HepG2 (cell line): ENCODE measurements around the gene S100A13. TPM values are rescaled to one million over a fixed set of nuclear protein-coding genes. Genes with fewer than 3 reads are reported as not detected.

Experiments used
- ATAC-seq: fragments of 200-7000 bp; cut with Tn5 transposase; 3 replicates; pipeline ENCODE4 v1.9.1; 2020; ENCODE audit warnings: mild to moderate bottlenecking, moderate library complexity
- BruUV-seq: library from RNA; stranded (reverse); fragments of 400-500 nt; replicated peaks from 2 replicates; lab custom pipeline; 2021; lab: Mats Ljungman, UMichigan
- CTCF ChIA-PET: fragments of 300-600 bp; formaldehyde crosslinking; extraction: SDS; loops from one replicate; lab custom pipeline; 2021; ENCODE audit warnings: low total read pairs, inconsistent platforms, low intra/inter-chr PET ratio; lab: Yijun Ruan, JAX
- POLR2A ChIA-PET: fragments of 350-600 bp; sonication (Branson Sonifier 250); formaldehyde crosslinking; loops from one replicate; lab custom pipeline; 2020; ENCODE audit warnings: antibody characterized with exemption, inconsistent platforms; lab: Yijun Ruan, JAX
- DNase-seq: peaks from one replicate; pipeline ENCODE4 v3.0.0-alpha.2; 2015; ENCODE audit warnings: low spot score
- FAIRE-seq: peaks from 3 replicates; lab custom pipeline; 2011; peaks lifted over from hg19 to GRCh38; lab: Jason Lieb, UNC
- H2AFZ ChIP-seq: one replicate; pipeline ENCODE4 v1.6.1; 2011; ENCODE audit warnings: low read length, inconsistent platforms
- H3K27ac ChIP-seq: fragments of 300-600 bp; 3 replicates; pipeline ENCODE4 v1.8.0; 2011; ENCODE audit warnings: mixed run types, mild to moderate bottlenecking, mixed read lengths, low read length, inconsistent platforms; ENCODE audit not compliant: insufficient read depth; ENCODE audit errors: extremely low read length
- H3K27me3 ChIP-seq, 2 experiments: fragments of 200-600 bp in 1 of 2; 2 replicates in 1 of 2; 3 replicates in 1 of 2; pipeline versions ENCODE4 v1.6.0 to v1.8.0; 2011; ENCODE audit warnings: low read length in 2 of 2, mild to moderate bottlenecking in 2 of 2, moderate library complexity in 2 of 2, inconsistent platforms in 1 of 2; ENCODE audit not compliant: insufficient read depth in 2 of 2, control insufficient read depth in 1 of 2
- H3K36me3 ChIP-seq, 2 experiments: fragments of 200-600 bp in 1 of 2; replicated peaks in 1 of 2; 2 replicates in 1 of 2; 3 replicates in 1 of 2; pipeline versions ENCODE4 v1.5.1 to v1.8.0; 2011; ENCODE audit warnings: low read length in 2 of 2, inconsistent platforms in 1 of 2; ENCODE audit not compliant: insufficient read depth in 2 of 2, control insufficient read depth in 1 of 2
- H3K4me1 ChIP-seq: 2 replicates; pipeline ENCODE4 v1.5.1; 2012; ENCODE audit warnings: low read length, inconsistent platforms; ENCODE audit not compliant: insufficient read depth
- H3K4me2 ChIP-seq: 2 replicates; pipeline ENCODE4 v1.6.0; 2011; ENCODE audit warnings: low read depth, low read length, inconsistent platforms
- H3K4me3 ChIP-seq, 3 experiments: fragments of 200-600 bp in 1 of 3; sonication (generic), shearing (Covaris generic) in 1 of 3; replicated peaks in 1 of 3; 2 replicates each; pipeline ENCODE4 v1.5.1; 2011 to 2016; ENCODE audit warnings: low read length in 3 of 3, inconsistent platforms in 2 of 3, low read depth in 2 of 3, mild to moderate bottlenecking in 2 of 3, control low read depth in 1 of 3, mixed read lengths in 1 of 3; ENCODE audit not compliant: insufficient read depth in 1 of 3
- H3K79me2 ChIP-seq: one replicate; pipeline ENCODE4 v1.6.1; 2011; ENCODE audit warnings: low read length, inconsistent platforms; ENCODE audit not compliant: insufficient read depth
- H3K9ac ChIP-seq: 2 replicates; pipeline ENCODE4 v1.6.0; 2011; ENCODE audit warnings: mild to moderate bottlenecking, low read depth, low read length, inconsistent platforms; ENCODE audit not compliant: insufficient read depth
- H3K9me3 ChIP-seq: 2 replicates; pipeline ENCODE4 v1.5.1; 2012; ENCODE audit warnings: mild to moderate bottlenecking, low read length
- H4K20me1 ChIP-seq: 2 replicates; pipeline ENCODE4 v1.6.0; 2011; ENCODE audit warnings: inconsistent platforms, mild to moderate bottlenecking, low read length, moderate library complexity; ENCODE audit not compliant: insufficient read depth
- HOXA3 ChIP-seq: sonication (generic); formaldehyde crosslinking; IDR thresholded peaks from 2 replicates; pipeline ENCODE4 v1.5.0; 2020; ENCODE audit warnings: missing genetic modification reagents
- MXD4 ChIP-seq: IDR thresholded peaks from 2 replicates; pipeline ENCODE4 v1.6.1; 2016; ENCODE audit warnings: mild to moderate bottlenecking, missing biosample characterization, missing genetic modification reagents
- SAFB2 ChIP-seq: sonication (generic); formaldehyde crosslinking; IDR thresholded peaks from 2 replicates; pipeline ENCODE4 v1.5.1; 2020; ENCODE audit warnings: missing genetic modification reagents, low read depth, mild to moderate bottlenecking, borderline replicate concordance
- TRIM22 ChIP-seq: fragments of 450-650 bp; IDR thresholded peaks from 2 replicates; pipeline ENCODE4 v1.6.1; 2017
- YY1 ChIP-seq: IDR thresholded peaks from 2 replicates; pipeline ENCODE4 v1.6.1; 2011; ENCODE audit warnings: low read length, low read depth, moderate library complexity, mild to moderate bottlenecking; ENCODE audit not compliant: insufficient read depth, insufficient replicate concordance
- ZHX1 ChIP-seq: sonication (generic); formaldehyde crosslinking; IDR thresholded peaks from 2 replicates; pipeline ENCODE4 v1.8.1; 2022; ENCODE audit warnings: low read depth, mild to moderate bottlenecking, missing genetic modification reagents
- ZNF3 ChIP-seq: IDR thresholded peaks from 2 replicates; pipeline ENCODE4 v1.7.0; 2017; ENCODE audit warnings: inconsistent platforms
- ZNF567 ChIP-seq: sonication (generic); formaldehyde crosslinking; IDR thresholded peaks from 2 replicates; pipeline ENCODE4 v1.8.1; 2023; ENCODE audit warnings: mild to moderate bottlenecking, missing genetic modification reagents, borderline replicate concordance
- ZNF678 ChIP-seq: sonication (generic); formaldehyde crosslinking; IDR thresholded peaks from 2 replicates; pipeline ENCODE4 v1.4.0; 2020; ENCODE audit warnings: mild to moderate bottlenecking, missing genetic modification reagents
- ZNF720 ChIP-seq: sonication (generic); formaldehyde crosslinking; IDR thresholded peaks from 2 replicates; pipeline ENCODE4 v1.4.0; 2020; ENCODE audit warnings: missing genetic modification reagents
- ZNF782 ChIP-seq: sonication (generic); formaldehyde crosslinking; IDR thresholded peaks from 2 replicates; pipeline ENCODE4 v1.4.0; 2020; ENCODE audit warnings: missing genetic modification reagents, mild to moderate bottlenecking, borderline replicate concordance
- ZSCAN5A ChIP-seq: sonication (generic); formaldehyde crosslinking; IDR thresholded peaks from 2 replicates; pipeline ENCODE4 v1.8.0; 2022; ENCODE audit warnings: mild to moderate bottlenecking, missing genetic modification reagents, borderline replicate concordance
- WGBS: methylation state at CpG from one replicate; pipeline ENCODE4 v1.1.6; 2017; ENCODE audit warnings: low lambda C conversion rate; 5-methylcytosine and 5-hydroxymethylcytosine counted together
- in situ Hi-C: cut with HindIII; loops from 2 replicates; pipeline ENCODE4 v1.10.0; 2017; ENCODE audit warnings: low pct_unique_long_range_greater_than_20kb; ENCODE audit not compliant: extremely low pct_ligation_motif_present
- intact Hi-C: fragments of 100-400 bp; cut with micrococcal nuclease; formaldehyde crosslinking; loops from one replicate; pipeline ENCODE4 v1.10.0; 2022; ENCODE audit not compliant: unreplicated experiment
- polyA plus RNA-seq, 8 experiments: library from polyadenylated mRNA; depleted of rRNA in 3 of 8; stranded (reverse) in 7 of 8; unstranded in 1 of 8; fragments of >200 nt; fragmentation: Illumina TruSeq in 4 of 8; extraction: Trizol in 4 of 8; gene quantifications; 2 replicates each; pipeline versions ENCODE4 v1.2.1 to v1.2.3, GENCODE V29; 2011 to 2016; ENCODE audit warnings: low read depth in 4 of 8, missing spikeins in 1 of 8, mixed read lengths in 1 of 8; ENCODE audit not compliant: insufficient read depth in 1 of 8
- total RNA-seq, 5 experiments: library from RNA; depleted of rRNA; stranded (reverse); fragments of >200 nt; fragmentation: Illumina TruSeq; extraction: Trizol; gene quantifications; 2 replicates each; pipeline ENCODE4 v1.2.3, GENCODE V29; 2016; ENCODE audit warnings: low read depth in 1 of 5
- TF ChIP-seq, protein P1 (sequence below): sonication (generic); formaldehyde crosslinking; conservative IDR thresholded peaks from 2 replicates; pipeline ENCODE4 v1.8.1; 2023; ENCODE audit warnings: missing genetic modification reagents
- TF ChIP-seq, protein P2 (sequence below): sonication (generic); formaldehyde crosslinking; conservative IDR thresholded peaks from 2 replicates; pipeline ENCODE4 v1.4.0; 2020; ENCODE audit warnings: missing genetic modification reagents
- TF ChIP-seq, protein P3 (sequence below): sonication (generic); formaldehyde crosslinking; IDR thresholded peaks from 2 replicates; pipeline ENCODE4 v1.5.1; 2020; ENCODE audit warnings: mild to moderate bottlenecking, missing genetic modification reagents, borderline replicate concordance

The S100A13 gene
- total and polyA plus RNA-seq, 2 of the 13 experiments (the other 11 are each of a cell fraction or from before 2014, with no cell fraction given), result 89.5 to 172 TPM

DNA sequence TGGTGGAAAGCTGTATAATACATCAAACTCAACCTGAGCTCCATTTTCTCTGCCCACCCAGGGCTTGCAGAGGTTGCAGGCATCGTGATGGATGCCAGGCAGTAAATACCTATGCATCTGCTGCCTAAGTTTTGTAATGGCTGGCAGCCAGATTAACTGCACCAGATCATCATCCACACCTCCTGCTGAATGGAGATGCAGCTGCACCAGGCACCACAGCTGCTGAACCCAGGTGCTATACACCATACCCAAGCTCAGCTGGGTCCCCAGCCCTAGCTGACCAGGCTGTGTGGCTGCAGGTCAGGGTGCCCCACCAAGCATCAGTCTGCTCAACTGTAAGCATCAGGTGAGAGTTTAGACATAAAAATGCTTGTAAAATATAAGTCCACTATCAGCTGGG lies 24.5 kb upstream of the S100A13 start:
- H3K4me3 ChIP-seq, result no peak overlapping the region
- no peak overlapping the region for H3K27ac ChIP-seq
- in situ Hi-C loops, result no loop called here
- FAIRE-seq (no peak), DNase-seq (no peak), ATAC-seq (no peak)
- peaks cover 33% of the 10 kb centered on the region for H3K4me1 ChIP-seq
- H3K9ac ChIP-seq, result no peak overlapping the region
- POLR2A ChIA-PET, result interaction anchor here (1.0 to 1.6 kb wide), 2 partner anchors 18 to 25 kb away, joined by 3 to 4 read pairs; partner anchors contain the start of gene CHTOP
- H3K79me2 ChIP-seq, result no peaks in the 10 kb centered on the region
- intact Hi-C loops, result no loop called here
- no peaks in the 10 kb centered on the region for H3K9me3 ChIP-seq
- CTCF ChIA-PET, result no interaction called here
- H3K36me3 ChIP-seq, result no peaks in the 10 kb centered on the region
- no TSS peak for BruUV-seq
- H3K27me3 ChIP-seq, result no peaks in the 10 kb centered on the region
- WGBS, result 73% methylated on average over 1 of the region's 1 CpG
- H2AFZ ChIP-seq, result no peak overlapping the region
- no peaks in the 10 kb centered on the region for H4K20me1 ChIP-seq
- H3K4me2 ChIP-seq, result no peak overlapping the region
- no peak for TF ChIP-seq ZNF720 (CRISPR knock-in tag)
- TF ChIP-seq, protein P1, sequence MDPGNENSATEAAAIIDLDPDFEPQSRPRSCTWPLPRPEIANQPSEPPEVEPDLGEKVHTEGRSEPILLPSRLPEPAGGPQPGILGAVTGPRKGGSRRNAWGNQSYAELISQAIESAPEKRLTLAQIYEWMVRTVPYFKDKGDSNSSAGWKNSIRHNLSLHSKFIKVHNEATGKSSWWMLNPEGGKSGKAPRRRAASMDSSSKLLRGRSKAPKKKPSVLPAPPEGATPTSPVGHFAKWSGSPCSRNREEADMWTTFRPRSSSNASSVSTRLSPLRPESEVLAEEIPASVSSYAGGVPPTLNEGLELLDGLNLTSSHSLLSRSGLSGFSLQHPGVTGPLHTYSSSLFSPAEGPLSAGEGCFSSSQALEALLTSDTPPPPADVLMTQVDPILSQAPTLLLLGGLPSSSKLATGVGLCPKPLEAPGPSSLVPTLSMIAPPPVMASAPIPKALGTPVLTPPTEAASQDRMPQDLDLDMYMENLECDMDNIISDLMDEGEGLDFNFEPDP (CRISPR knock-in tag), result no peak
- TF ChIP-seq, protein P2, sequence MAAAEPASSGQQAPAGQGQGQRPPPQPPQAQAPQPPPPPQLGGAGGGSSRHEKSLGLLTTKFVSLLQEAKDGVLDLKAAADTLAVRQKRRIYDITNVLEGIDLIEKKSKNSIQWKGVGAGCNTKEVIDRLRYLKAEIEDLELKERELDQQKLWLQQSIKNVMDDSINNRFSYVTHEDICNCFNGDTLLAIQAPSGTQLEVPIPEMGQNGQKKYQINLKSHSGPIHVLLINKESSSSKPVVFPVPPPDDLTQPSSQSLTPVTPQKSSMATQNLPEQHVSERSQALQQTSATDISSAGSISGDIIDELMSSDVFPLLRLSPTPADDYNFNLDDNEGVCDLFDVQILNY (CRISPR knock-in tag), result no peak
- TF ChIP-seq MXD4, result no peak
- no peak for TF ChIP-seq YY1
- no peak for TF ChIP-seq ZNF782 (CRISPR knock-in tag)
- TF ChIP-seq ZHX1, result no peak
- no peak for TF ChIP-seq ZNF678 (CRISPR knock-in tag)
- no peak for TF ChIP-seq ZNF567 (CRISPR knock-in tag)
- TF ChIP-seq TRIM22, result no peak
- TF ChIP-seq SAFB2 (CRISPR knock-in tag), result no peak
- TF ChIP-seq ZSCAN5A (CRISPR knock-in tag), result no peak
- no peak for TF ChIP-seq HOXA3
- TF ChIP-seq, protein P3, sequence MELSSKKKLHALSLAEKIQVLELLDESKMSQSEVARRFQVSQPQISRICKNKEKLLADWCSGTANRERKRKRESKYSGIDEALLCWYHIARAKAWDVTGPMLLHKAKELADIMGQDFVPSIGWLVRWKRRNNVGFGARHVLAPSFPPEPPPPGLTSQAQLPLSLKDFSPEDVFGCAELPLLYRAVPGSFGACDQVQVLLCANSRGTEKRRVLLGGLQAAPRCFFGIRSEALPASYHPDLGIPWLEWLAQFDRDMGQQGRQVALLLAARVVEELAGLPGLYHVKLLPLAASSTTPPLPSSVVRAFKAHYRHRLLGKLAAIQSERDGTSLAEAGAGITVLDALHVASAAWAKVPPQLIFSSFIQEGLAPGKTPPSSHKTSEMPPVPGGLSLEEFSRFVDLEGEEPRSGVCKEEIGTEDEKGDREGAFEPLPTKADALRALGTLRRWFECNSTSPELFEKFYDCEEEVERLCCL (CRISPR knock-in tag), result no peak
- no peak for TF ChIP-seq ZNF3 (CRISPR knock-in tag)
